ENCODE data around the gene PARP3.

- TF ChIP-seq POLR2A (IDR thresholded peaks at IDR 0.05), result no peak
- no peak for TF ChIP-seq CTCF (IDR thresholded peaks at IDR 0.05)
- no peak for TF ChIP-seq POLR2AphosphoS5 (IDR thresholded peaks at IDR 0.05; ENCODE audit: insufficient read depth in 1 of 2, low read depth in 1 of 2)
These were observed 25.7 kb upstream of the PARP3 start for GRCh38 chr3:51916418-51916817.

All from vagina (tissue), 2 donors.